Sigmoid colon (tissue), 7 donors: ENCODE measurements around the gene STRN. TPM values are rescaled to one million over a fixed set of nuclear protein-coding genes. Genes with fewer than 3 reads are reported as not detected.

Experiments used
- DNase-seq: peaks from one replicate; pipeline ENCODE4 v3.0.0-alpha.2; 2019
- H3K27ac ChIP-seq, 4 donors: fragments of 200-600 bp; sonication (generic); one replicate each; pipeline ENCODE4 v1.5.1; 2016 to 2019; ENCODE audit warnings: mild to moderate bottlenecking in 1 of 4
- H3K27me3 ChIP-seq, 3 donors: fragments of 200-600 bp; sonication (generic); one replicate each; pipeline ENCODE4 v1.5.1; 2019; ENCODE audit warnings: mild to moderate bottlenecking in 1 of 3
- H3K36me3 ChIP-seq, 4 donors: fragments of 200-600 bp; sonication (generic); one replicate each; pipeline ENCODE4 v1.5.1; 2016 to 2019
- H3K4me1 ChIP-seq, 4 donors: fragments of 200-600 bp; sonication (generic); one replicate each; pipeline ENCODE4 v1.5.1; 2017 to 2019
- H3K4me3 ChIP-seq, 4 donors: fragments of 200-600 bp; sonication (generic); one replicate each; pipeline ENCODE4 v1.5.1; 2017 to 2019; ENCODE audit warnings: mild to moderate bottlenecking in 2 of 4, moderate library complexity in 1 of 4
- H3K9me3 ChIP-seq, 4 donors: fragments of 200-600 bp in 3 of 4; sonication (generic) in 3 of 4; one replicate each; pipeline versions ENCODE4 v1.5.1 to v1.6.1; 2013 to 2019
- CTCF ChIP-seq, 4 experiments: fragments of 450-650 bp in 3 of 4; fragments of 200-600 bp in 1 of 4; IDR thresholded peaks; one replicate each; pipeline ENCODE4 v1.5.1; 2016 to 2019; ENCODE audit warnings: antibody characterized with exemption in 4 of 4, mild to moderate bottlenecking in 3 of 4, moderate library complexity in 2 of 4
- EP300 ChIP-seq, 4 donors: sonication (generic); formaldehyde crosslinking; IDR thresholded peaks; one replicate each; pipeline ENCODE4 v1.6.1; 2017; ENCODE audit warnings: antibody characterized with exemption in 4 of 4
- POLR2A ChIP-seq, 2 donors: fragments of 450-650 bp; IDR thresholded peaks; one replicate each; pipeline ENCODE4 v1.6.1; 2016; ENCODE audit warnings: antibody characterized with exemption in 2 of 2, mild to moderate bottlenecking in 2 of 2, moderate library complexity in 2 of 2
- POLR2AphosphoS5 ChIP-seq, 4 donors: sonication (generic); formaldehyde crosslinking; IDR thresholded peaks; one replicate each; pipeline ENCODE4 v1.6.1; 2017; ENCODE audit warnings: antibody characterized with exemption in 4 of 4
- WGBS, 2 donors: extraction: QIAGEN DNeasy Blood & Tissue Kit; methylation state at CpG; one replicate each; pipeline ENCODE4 v1.1.7; 2013; 5-methylcytosine and 5-hydroxymethylcytosine counted together
- intact Hi-C: fragments of 100-400 bp; cut with DNase I; formaldehyde crosslinking; loops from one replicate; pipeline ENCODE4 v1.15.1; 2023
- polyA plus RNA-seq, 3 donors: library from polyadenylated mRNA; stranded (reverse); fragments of 200-250 nt; gene quantifications; one replicate each; pipeline ENCODE4 v1.2.3, GENCODE V29; 2013
- total RNA-seq, 4 donors: library from RNA; depleted of rRNA; stranded (reverse); fragments of >200 nt; gene quantifications; one replicate each; pipeline ENCODE4 v1.1.0, GENCODE V29; 2016
- donor health status: healthy with polysubstance abuse.
- donor health status: Bipolar disorder and iron deficiency.
- donor health status: healthy.

The STRN gene
- total RNA-seq (10 to 100 TPM; 14.9 to 20.9 (median 19.6) TPM), polyA plus RNA-seq (1 to 10 TPM; 7.8 to 8.8 (median 8.5) TPM)

GRCh38 chr2:36966370-36967235 lies at the start of gene STRN:
Gene STRN (minus strand): TSS chr2:36966536. CDS start chr2:36966463, 73 bp downstream.
- Histone ChIP-seq H3K36me3 (no peaks in the 10 kb centered on the region), H3K4me3 (peak within 1 kb of the TSS; percentile 86 to 99 (median 94)), H3K27ac (peak within 1 kb of the TSS; percentile 87 to 90 (median 90)), H3K9me3 (no peaks in the 10 kb centered on the region), H3K4me1 (peaks cover 0 to 15% (median 7%) of the 10 kb centered on the region in 4 donors), H3K27me3 (no peaks in the 10 kb centered on the region)
- 0 to 1% methylated on average over 91 of the region's 91 CpGs for WGBS, 2 donors
- TF ChIP-seq POLR2AphosphoS5 (IDR thresholded peaks at IDR 0.05) (peak; percentile 65 to 93 (median 89)), POLR2A (IDR thresholded peaks at IDR 0.05) (peak; percentile 42 to 58), CTCF (IDR thresholded peaks at IDR 0.05) (no peak), EP300 (IDR thresholded peaks at IDR 0.05) (peak in 1 of 4 donors; percentile 52)
- intact Hi-C loops, result no loop called here
- DNase-seq, result peak; percentile 97

- no peak for DNase-seq
- Histone ChIP-seq H3K36me3 (peaks cover 17 to 85% (median 31%) of the 10 kb centered on the region in 4 donors), H3K27me3 (no peaks in the 10 kb centered on the region), H3K4me1 (no peaks in the 10 kb centered on the region), H3K27ac (no peak overlapping the region), H3K4me3 (no peak overlapping the region), H3K9me3 (no peaks in the 10 kb centered on the region)
- WGBS, 2 donors, result 85 to 96% methylated on average over 4 of the region's 4 CpGs
- no peak for TF ChIP-seq POLR2A (IDR thresholded peaks at IDR 0.05)
- TF ChIP-seq CTCF (IDR thresholded peaks at IDR 0.05), result no peak
- TF ChIP-seq POLR2AphosphoS5 (IDR thresholded peaks at IDR 0.05), result no peak
- intact Hi-C loops, result no loop called here
Measured at GRCh38 chr2:37013315-37013641, 46.9 kb upstream of the STRN start.

GRCh38 chr2:37011130-37011529 lies 44.8 kb upstream of the STRN start:
- no peak for TF ChIP-seq EP300 (IDR thresholded peaks at IDR 0.05)
- no peak for TF ChIP-seq CTCF (IDR thresholded peaks at IDR 0.05)
- TF ChIP-seq POLR2A (IDR thresholded peaks at IDR 0.05), result no peak
- TF ChIP-seq POLR2AphosphoS5 (IDR thresholded peaks at IDR 0.05), result no peak
- no peaks in the 10 kb centered on the region for H3K4me1 ChIP-seq
- H3K36me3 ChIP-seq, result peaks cover 17 to 85% (median 33%) of the 10 kb centered on the region in 4 donors
- DNase-seq, result no peak
- intact Hi-C loops, result no loop called here
- H3K9me3 ChIP-seq, result no peaks in the 10 kb centered on the region
- no peak overlapping the region for H3K4me3 ChIP-seq
- WGBS, 2 donors, result 60 to 81% methylated on average over 5 of the region's 5 CpGs
- H3K27ac ChIP-seq, result no peak overlapping the region
- no peaks in the 10 kb centered on the region for H3K27me3 ChIP-seq

- TF ChIP-seq POLR2A (IDR thresholded peaks at IDR 0.05), result no peak
- TF ChIP-seq EP300 (IDR thresholded peaks at IDR 0.05), result no peak
- TF ChIP-seq CTCF (IDR thresholded peaks at IDR 0.05), result peak in 2 of 4 experiments; percentile 18 to 25
- Histone ChIP-seq H3K4me3 (no peak overlapping the region), H3K36me3 (peaks cover 0 to 86% (median 37%) of the 10 kb centered on the region in 4 donors), H3K27me3 (no peaks in the 10 kb centered on the region), H3K9me3 (no peaks in the 10 kb centered on the region), H3K27ac (no peak overlapping the region), H3K4me1 (no peaks in the 10 kb centered on the region)
- intact Hi-C loops, result loop anchor here (10.0 kb wide), 1 partner anchor 220 kb away; no protein-coding TSS in a partner anchor
- no peak for DNase-seq
- WGBS, 2 donors, result 16 to 63% methylated on average over 8 of the region's 8 CpGs
Measured at GRCh38 chr2:37005118-37005868, 39.0 kb upstream of the STRN start.
